HCT116 (cell line): ENCODE measurements around the gene DIS3L2. TPM values are rescaled to one million over a fixed set of nuclear protein-coding genes. Genes with fewer than 3 reads are reported as not detected.

Experiments used
- ATAC-seq: fragments of 200-7000 bp; cut with Tn5 transposase; 2 replicates; pipeline ENCODE4 v1.9.1; 2020; ENCODE audit warnings: mild to moderate bottlenecking, moderate library complexity
- BruUV-seq: library from RNA; stranded (reverse); fragments of 400-500 nt; replicated peaks from 2 replicates; lab custom pipeline; 2021; lab: Mats Ljungman, UMichigan
- CTCF ChIA-PET: fragments of 300-600 bp; sonication (Branson Sonifier 250); formaldehyde crosslinking; loops from one replicate; lab custom pipeline; 2021; ENCODE audit warnings: antibody characterized with exemption; lab: Charles Lee
- POLR2A ChIA-PET: fragments of 300-600, 350-600 bp; sonication (Branson Sonifier 250); formaldehyde crosslinking; loops from one replicate; lab custom pipeline; 2021; ENCODE audit warnings: antibody characterized with exemption; lab: Charles Lee
- RAD21 ChIA-PET, 2 experiments: fragments of 300-600 bp; sonication (Branson Sonifier 250); formaldehyde crosslinking; loops; one replicate each; lab custom pipeline; 2023; ENCODE audit warnings: low total read pairs in 2 of 2; ENCODE audit not compliant: uncharacterized antibody in 2 of 2, unreplicated experiment in 2 of 2, low non-redundant PET in 1 of 2; lab: Charles Lee
- DNase-seq: peaks from one replicate; pipeline ENCODE4 v3.0.0-alpha.2; 2010; ENCODE audit warnings: low read depth, low spot score
- H2AFZ ChIP-seq: fragments of 200-600 bp; shearing (Covaris generic), sonication (generic); 2 replicates; pipeline ENCODE4 v1.6.1; 2017; ENCODE audit warnings: low read depth, mixed run types, mixed read lengths, antibody characterized with exemption, low read length; ENCODE audit not compliant: poor library complexity, severe bottlenecking
- H3K27ac ChIP-seq: 2 replicates; pipeline ENCODE4 v1.5.1; 2012; ENCODE audit warnings: low read depth, low read length
- H3K27me3 ChIP-seq: fragments of 200-600 bp; sonication (generic); 2 replicates; pipeline ENCODE4 v1.6.1; 2016; ENCODE audit warnings: mixed run types, low read length, mixed read lengths; ENCODE audit not compliant: insufficient read depth
- H3K36me3 ChIP-seq, 2 experiments: fragments of 200-500 bp in 1 of 2; fragments of 200-600 bp in 1 of 2; sonication (Bioruptor generic) in 1 of 2; sonication (generic) in 1 of 2; 2 replicates each; pipeline versions ENCODE4 v1.5.1 to v1.6.1; 2014 to 2016; ENCODE audit warnings: low read length in 2 of 2, inconsistent platforms in 1 of 2, mixed read lengths in 1 of 2, mixed run types in 1 of 2; ENCODE audit not compliant: insufficient read depth in 2 of 2, control insufficient read depth in 1 of 2
- H3K4me1 ChIP-seq, 2 experiments: fragments of 200-600 bp in 1 of 2; sonication (generic) in 1 of 2; 2 replicates each; pipeline versions ENCODE4 v1.5.1 to v1.6.1; 2012 to 2017; ENCODE audit warnings: low read length in 2 of 2, inconsistent platforms in 1 of 2, mild to moderate bottlenecking in 1 of 2, mixed read lengths in 1 of 2, mixed run types in 1 of 2, moderate library complexity in 1 of 2; ENCODE audit not compliant: insufficient read depth in 2 of 2, control insufficient read depth in 1 of 2
- H3K4me2 ChIP-seq: fragments of 200-600 bp; sonication (generic); 2 replicates; pipeline ENCODE4 v1.6.1; 2017; ENCODE audit warnings: mixed run types, low read length, mixed read lengths
- H3K4me3 ChIP-seq, 2 experiments: fragments of 200-600 bp in 1 of 2; sonication (generic) in 1 of 2; replicated peaks in 1 of 2; 2 replicates each; pipeline ENCODE4 v1.5.1; 2011 to 2016; ENCODE audit warnings: low read length in 2 of 2, control low read depth in 1 of 2, low read depth in 1 of 2, mild to moderate bottlenecking in 1 of 2, mixed read lengths in 1 of 2, mixed run types in 1 of 2
- H3K79me2 ChIP-seq: fragments of 200-600 bp; sonication (generic); 2 replicates; pipeline ENCODE4 v1.6.1; 2017; ENCODE audit warnings: mild to moderate bottlenecking, mixed run types, low read length, moderate library complexity, mixed read lengths; ENCODE audit not compliant: insufficient read depth
- H3K9ac ChIP-seq: fragments of 200-600 bp; sonication (generic); 2 replicates; pipeline ENCODE4 v1.6.1; 2016; ENCODE audit warnings: low read length, mixed read lengths
- H3K9me2 ChIP-seq: fragments of 200-600 bp; sonication (generic), shearing (Covaris generic); 2 replicates; pipeline ENCODE4 v1.6.1; 2017; ENCODE audit warnings: mixed run types, mild to moderate bottlenecking, moderate library complexity; ENCODE audit not compliant: insufficient read depth
- H3K9me3 ChIP-seq, 2 experiments: fragments of 200-500 bp in 1 of 2; fragments of 200-600 bp in 1 of 2; sonication (Bioruptor generic) in 1 of 2; sonication (generic) in 1 of 2; 2 replicates each; pipeline ENCODE4 v1.6.1; 2014 to 2017; ENCODE audit warnings: low read length in 2 of 2, mixed read lengths in 2 of 2, inconsistent platforms in 1 of 2, low read depth in 1 of 2, mild to moderate bottlenecking in 1 of 2, mixed run types in 1 of 2, moderate library complexity in 1 of 2; ENCODE audit not compliant: control insufficient read depth in 1 of 2, insufficient read depth in 1 of 2
- H4K20me1 ChIP-seq: fragments of 200-600 bp; sonication (generic), shearing (Covaris generic); 2 replicates; pipeline ENCODE4 v1.6.1; 2017; ENCODE audit warnings: mixed run types, mild to moderate bottlenecking, moderate library complexity; ENCODE audit not compliant: insufficient read depth
- CBX3 ChIP-seq: IDR thresholded peaks from 2 replicates; pipeline ENCODE4 v1.6.1; 2012; ENCODE audit warnings: low read depth
- EGR1 ChIP-seq: IDR thresholded peaks from 2 replicates; pipeline ENCODE4 v1.6.1; 2012; ENCODE audit warnings: low read depth
- ELF1 ChIP-seq: IDR thresholded peaks from 2 replicates; pipeline ENCODE4 v1.6.1; 2012; ENCODE audit warnings: low read depth, borderline replicate concordance
- FOSL1 ChIP-seq: IDR thresholded peaks from 2 replicates; pipeline ENCODE4 v1.6.1; 2012; ENCODE audit warnings: low read depth
- SIN3A ChIP-seq: IDR thresholded peaks from 2 replicates; pipeline ENCODE4 v1.6.1; 2012; ENCODE audit warnings: low read depth
- TCF7L2 ChIP-seq: IDR thresholded peaks from 2 replicates; pipeline ENCODE4 v1.7.0; 2011; ENCODE audit warnings: borderline replicate concordance, inconsistent platforms; ENCODE audit not compliant: insufficient read depth, insufficient read length; ENCODE audit errors: extremely low read depth
- ZFX ChIP-seq: fragments of 450-650 bp; IDR thresholded peaks from 2 replicates; pipeline ENCODE4 v1.6.1; 2017
- intact Hi-C: fragments of 100-400 bp; cut with micrococcal nuclease; formaldehyde crosslinking; loops from 2 replicates; pipeline ENCODE4 v1.10.0; 2022
- total RNA-seq: library from RNA; stranded (reverse); gene quantifications from one replicate; pipeline ENCODE4 v1.2.1, GENCODE V29; 2021; ENCODE audit not compliant: unreplicated experiment
- TF ChIP-seq, protein P1 (sequence below): IDR thresholded peaks from 2 replicates; pipeline ENCODE4 v1.6.1; 2012; ENCODE audit warnings: low read depth
- TF ChIP-seq, protein P2 (sequence below): IDR thresholded peaks from 2 replicates; pipeline ENCODE4 v1.6.1; 2012
- TF ChIP-seq, protein P3 (sequence below), 3 experiments: fragments of 200-600 bp in 1 of 3; sonication (generic) in 1 of 3; IDR thresholded peaks in 2 of 3; conservative IDR thresholded peaks in 1 of 3; 2 replicates each; pipeline ENCODE4 v1.5.1; 2012 to 2017; ENCODE audit warnings: low read depth in 2 of 3, low read length in 2 of 3, antibody characterized with exemption in 1 of 3, borderline replicate concordance in 1 of 3, control low read depth in 1 of 3, mild to moderate bottlenecking in 1 of 3, mixed read lengths in 1 of 3, mixed run types in 1 of 3, moderate library complexity in 1 of 3; ENCODE audit not compliant: insufficient read depth in 1 of 3

The DIS3L2 gene
- total RNA-seq, 1 experiment from 2014 or later: 42.5 TPM

DNA sequence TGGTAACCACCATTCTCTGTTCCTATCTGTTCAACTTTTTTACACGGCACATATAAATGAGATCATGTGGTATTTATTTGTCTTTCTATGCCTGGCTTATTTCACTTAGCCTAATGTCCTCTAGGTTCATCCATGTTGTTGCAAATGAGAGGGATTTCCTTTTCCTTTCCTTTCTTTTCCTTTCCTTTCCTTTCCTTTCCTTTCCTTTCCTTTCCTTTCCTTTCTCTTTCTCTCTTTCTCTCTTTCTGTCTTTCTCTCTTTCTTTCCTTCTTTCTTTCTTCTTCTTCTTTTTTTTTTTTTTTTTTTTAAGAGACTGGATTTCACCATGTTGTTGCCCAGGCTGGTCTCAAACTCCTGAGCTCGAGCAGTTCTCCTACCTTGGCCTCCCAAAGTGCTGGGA lies 38.9 kb downstream of the DIS3L2 start:
- Histone ChIP-seq H2AFZ (no peak overlapping the region), H3K4me1 (no peaks in the 10 kb centered on the region), H3K27ac (no peak overlapping the region), H3K9me3 (no peaks in the 10 kb centered on the region), H3K9ac (no peak overlapping the region), H3K4me2 (no peak overlapping the region), H3K36me3 (no peaks in the 10 kb centered on the region), H3K79me2 (peaks cover 89% of the 10 kb centered on the region), H3K4me3 (no peak overlapping the region), H3K9me2 (no peaks in the 10 kb centered on the region), H4K20me1 (no peaks in the 10 kb centered on the region; the same call in 1 of the 2 replicates), H3K27me3 (no peaks in the 10 kb centered on the region)
- ChIA-PET CTCF (no interaction called here), RAD21 (interaction anchor here in 1 of 2 experiments (0.6 kb wide), 1 partner anchor 97 kb away, joined by 3 read pairs; no protein-coding TSS in a partner anchor), POLR2A (no interaction called here)
- DNase-seq: no peak
- intact Hi-C loops: no loop called here
- ATAC-seq: no peak
- BruUV-seq: no TSS peak
- TF ChIP-seq, protein P1, sequence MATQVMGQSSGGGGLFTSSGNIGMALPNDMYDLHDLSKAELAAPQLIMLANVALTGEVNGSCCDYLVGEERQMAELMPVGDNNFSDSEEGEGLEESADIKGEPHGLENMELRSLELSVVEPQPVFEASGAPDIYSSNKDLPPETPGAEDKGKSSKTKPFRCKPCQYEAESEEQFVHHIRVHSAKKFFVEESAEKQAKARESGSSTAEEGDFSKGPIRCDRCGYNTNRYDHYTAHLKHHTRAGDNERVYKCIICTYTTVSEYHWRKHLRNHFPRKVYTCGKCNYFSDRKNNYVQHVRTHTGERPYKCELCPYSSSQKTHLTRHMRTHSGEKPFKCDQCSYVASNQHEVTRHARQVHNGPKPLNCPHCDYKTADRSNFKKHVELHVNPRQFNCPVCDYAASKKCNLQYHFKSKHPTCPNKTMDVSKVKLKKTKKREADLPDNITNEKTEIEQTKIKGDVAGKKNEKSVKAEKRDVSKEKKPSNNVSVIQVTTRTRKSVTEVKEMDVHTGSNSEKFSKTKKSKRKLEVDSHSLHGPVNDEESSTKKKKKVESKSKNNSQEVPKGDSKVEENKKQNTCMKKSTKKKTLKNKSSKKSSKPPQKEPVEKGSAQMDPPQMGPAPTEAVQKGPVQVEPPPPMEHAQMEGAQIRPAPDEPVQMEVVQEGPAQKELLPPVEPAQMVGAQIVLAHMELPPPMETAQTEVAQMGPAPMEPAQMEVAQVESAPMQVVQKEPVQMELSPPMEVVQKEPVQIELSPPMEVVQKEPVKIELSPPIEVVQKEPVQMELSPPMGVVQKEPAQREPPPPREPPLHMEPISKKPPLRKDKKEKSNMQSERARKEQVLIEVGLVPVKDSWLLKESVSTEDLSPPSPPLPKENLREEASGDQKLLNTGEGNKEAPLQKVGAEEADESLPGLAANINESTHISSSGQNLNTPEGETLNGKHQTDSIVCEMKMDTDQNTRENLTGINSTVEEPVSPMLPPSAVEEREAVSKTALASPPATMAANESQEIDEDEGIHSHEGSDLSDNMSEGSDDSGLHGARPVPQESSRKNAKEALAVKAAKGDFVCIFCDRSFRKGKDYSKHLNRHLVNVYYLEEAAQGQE: no peak
- TF ChIP-seq SIN3A: no peak
- no peak for TF ChIP-seq EGR1
- TF ChIP-seq FOSL1: no peak
- TF ChIP-seq CBX3: no peak
- TF ChIP-seq, protein P2, sequence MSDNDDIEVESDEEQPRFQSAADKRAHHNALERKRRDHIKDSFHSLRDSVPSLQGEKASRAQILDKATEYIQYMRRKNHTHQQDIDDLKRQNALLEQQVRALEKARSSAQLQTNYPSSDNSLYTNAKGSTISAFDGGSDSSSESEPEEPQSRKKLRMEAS: no peak
- TF ChIP-seq TCF7L2: no peak
- no peak for TF ChIP-seq ZFX
- TF ChIP-seq, protein P3, sequence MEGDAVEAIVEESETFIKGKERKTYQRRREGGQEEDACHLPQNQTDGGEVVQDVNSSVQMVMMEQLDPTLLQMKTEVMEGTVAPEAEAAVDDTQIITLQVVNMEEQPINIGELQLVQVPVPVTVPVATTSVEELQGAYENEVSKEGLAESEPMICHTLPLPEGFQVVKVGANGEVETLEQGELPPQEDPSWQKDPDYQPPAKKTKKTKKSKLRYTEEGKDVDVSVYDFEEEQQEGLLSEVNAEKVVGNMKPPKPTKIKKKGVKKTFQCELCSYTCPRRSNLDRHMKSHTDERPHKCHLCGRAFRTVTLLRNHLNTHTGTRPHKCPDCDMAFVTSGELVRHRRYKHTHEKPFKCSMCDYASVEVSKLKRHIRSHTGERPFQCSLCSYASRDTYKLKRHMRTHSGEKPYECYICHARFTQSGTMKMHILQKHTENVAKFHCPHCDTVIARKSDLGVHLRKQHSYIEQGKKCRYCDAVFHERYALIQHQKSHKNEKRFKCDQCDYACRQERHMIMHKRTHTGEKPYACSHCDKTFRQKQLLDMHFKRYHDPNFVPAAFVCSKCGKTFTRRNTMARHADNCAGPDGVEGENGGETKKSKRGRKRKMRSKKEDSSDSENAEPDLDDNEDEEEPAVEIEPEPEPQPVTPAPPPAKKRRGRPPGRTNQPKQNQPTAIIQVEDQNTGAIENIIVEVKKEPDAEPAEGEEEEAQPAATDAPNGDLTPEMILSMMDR (IDR thresholded peaks at IDR 0.05 in 2 of 3, conservative IDR thresholded peaks at IDR 0.05 in 1 of 3; ENCODE audit: borderline replicate concordance in 1 of 3, insufficient read depth in 1 of 3, low read depth in 2 of 3, low read length in 2 of 3): no peak
- TF ChIP-seq ELF1: no peak
